Spinal cord (tissue), 10 donors: ENCODE results near the gene EEF1AKMT2. TPM values are rescaled to one million over a fixed set of nuclear protein-coding genes. Genes with fewer than 3 reads are reported as not detected.
"Not testable (repeated sequence)": the region's sequence is repeated elsewhere in the genome, so short reads cannot be mapped to it uniquely, and the experiment has no call there.

Experiments used
- DNase-seq, 6 donors: peaks; one replicate each; pipeline versions ENCODE4 v3.0.0 to v3.0.0-alpha.2; 2013 to 2015; ENCODE audit warnings: low spot score in 6 of 6, low read depth in 4 of 6
- H3K27ac ChIP-seq: one replicate; pipeline ENCODE4 v1.5.1; 2013; ENCODE audit warnings: low read depth, low read length, control low read depth
- H3K27me3 ChIP-seq: one replicate; pipeline ENCODE4 v1.6.1; 2013; ENCODE audit warnings: low read length; ENCODE audit not compliant: control insufficient read depth, insufficient read depth
- H3K36me3 ChIP-seq: one replicate; pipeline ENCODE4 v1.6.1; 2013; ENCODE audit warnings: low read length; ENCODE audit not compliant: control insufficient read depth, insufficient read depth
- H3K4me1 ChIP-seq: one replicate; pipeline ENCODE4 v1.6.1; 2013; ENCODE audit warnings: low read length; ENCODE audit not compliant: control insufficient read depth, insufficient read depth
- H3K4me3 ChIP-seq: one replicate; pipeline ENCODE4 v1.5.1; 2013; ENCODE audit warnings: low read depth, low read length, control low read depth
- H3K9me3 ChIP-seq: one replicate; pipeline ENCODE4 v1.6.1; 2013; ENCODE audit warnings: low read length; ENCODE audit not compliant: control insufficient read depth, insufficient read depth
- WGBS: methylation state at CpG from one replicate; pipeline ENCODE4 v1.1.5; 2013; ENCODE audit warnings: missing lambda C conversion rate; ENCODE audit not compliant: insufficient coverage; 5-methylcytosine and 5-hydroxymethylcytosine counted together
- polyA plus RNA-seq, 2 donors: library from polyadenylated mRNA; unstranded; fragments of 120-200 nt; gene quantifications; one replicate each; pipeline ENCODE4 v1.2.1, GENCODE V29; 2013; ENCODE audit not compliant: insufficient read length in 2 of 2
- total RNA-seq, 2 donors: library from RNA; depleted of rRNA in 1 of 2; stranded (reverse); fragments of 120-200 nt in 1 of 2; fragments of >200 nt in 1 of 2; gene quantifications; one replicate each; pipeline versions ENCODE4 v1.2.3 to v1.2.4, GENCODE V29; 2013 to 2014
- donor health status: healthy.

EEF1AKMT2 gene
- total and polyA plus RNA-seq, 4 donors, result 35.6 to 44.1 (median 41.3) TPM

- Histone ChIP-seq H3K9me3 (no peaks in the 10 kb centered on the region), H3K27me3 (no peaks in the 10 kb centered on the region), H3K4me3 (no peak overlapping the region), H3K36me3 (peaks cover 4% of the 10 kb centered on the region), H3K4me1 (peaks cover 9% of the 10 kb centered on the region), H3K27ac (no peak overlapping the region)
- no peak for DNase-seq
- WGBS, result 60% methylated on average over 1 of the region's 2 CpGs
Measured at GRCh38 chr10:124746992-124747391, 44.7 kb downstream of the EEF1AKMT2 start.

GRCh38 chr10:124746447-124746846 is 45.2 kb downstream of the EEF1AKMT2 start:
- WGBS, result 95% methylated on average over 6 of the region's 8 CpGs
- peaks cover 12% of the 10 kb centered on the region for H3K4me1 ChIP-seq
- H3K27ac ChIP-seq, H3K36me3 ChIP-seq, H3K27me3 ChIP-seq, H3K9me3 ChIP-seq, DNase-seq, H3K4me3 ChIP-seq: not testable (repeated sequence)

- DNase-seq, result peak in 2 of 6 donors; percentile 60 to 78
- Histone ChIP-seq H3K4me1 (peaks cover 19% of the 10 kb centered on the region), H3K27me3 (no peaks in the 10 kb centered on the region), H3K4me3 (no peak overlapping the region), H3K9me3 (no peaks in the 10 kb centered on the region), H3K27ac (no peak overlapping the region), H3K36me3 (peaks cover 2% of the 10 kb centered on the region)
- 0% methylated on average over 1 of the region's 3 CpGs for WGBS
Measured at GRCh38 chr10:124745673-124746072, 46.0 kb downstream of the EEF1AKMT2 start.

- WGBS, result no CpG with 5 or more reads among the region's 4 CpGs
- Histone ChIP-seq H3K27me3 (no peaks in the 10 kb centered on the region), H3K9me3 (no peaks in the 10 kb centered on the region), H3K36me3 (no peaks in the 10 kb centered on the region), H3K27ac (no peak overlapping the region), H3K4me3 (no peak overlapping the region), H3K4me1 (peaks cover 21% of the 10 kb centered on the region)
- DNase-seq, result no peak
Measured at GRCh38 chr10:124745252-124745651, 46.4 kb downstream of the EEF1AKMT2 start.

GRCh38 chr10:124744102-124745050 is 47.3 kb downstream of the EEF1AKMT2 start, which contains the start of gene FAM53B:
TSS of gene FAM53B (minus strand) at chr10:124744378. CDS start at chr10:124706713, 37,665 bp downstream.
- peaks cover 29% of the 10 kb centered on the region for H3K4me1 ChIP-seq
- H3K27ac ChIP-seq, result peak within 1 kb of the TSS; percentile 87
- peak in 3 of 6 donors; percentile 69 to 95 (median 93) for DNase-seq
- no peaks in the 10 kb centered on the region for H3K36me3 ChIP-seq
- no peaks in the 10 kb centered on the region for H3K27me3 ChIP-seq
- H3K4me3 ChIP-seq, result peak within 1 kb of the TSS; percentile 67
- no peaks in the 10 kb centered on the region for H3K9me3 ChIP-seq
- WGBS, result under 1% methylated on average over 92 of the region's 100 CpGs

GRCh38 chr10:124743191-124744101 is 48.2 kb downstream of the EEF1AKMT2 start:
- H3K27me3 ChIP-seq, result no peaks in the 10 kb centered on the region
- H3K4me1 ChIP-seq, result peaks cover 37% of the 10 kb centered on the region
- H3K9me3 ChIP-seq, result no peaks in the 10 kb centered on the region
- H3K27ac ChIP-seq, result peak overlapping the region; percentile 87
- WGBS, result under 1% methylated on average over 101 of the region's 101 CpGs
- H3K36me3 ChIP-seq, result no peaks in the 10 kb centered on the region
- H3K4me3 ChIP-seq, result peak overlapping the region; percentile 67
- peak in 2 of 6 donors; percentile 47 to 65 for DNase-seq

GRCh38 chr10:124742413-124743190 is 49.1 kb downstream of the EEF1AKMT2 start:
- under 1% methylated on average over 31 of the region's 42 CpGs for WGBS

GRCh38 chr10:124741922-124742412 is 49.7 kb downstream of the EEF1AKMT2 start:
- H3K9me3 ChIP-seq, result no peaks in the 10 kb centered on the region
- peak overlapping the region; percentile 87 for H3K27ac ChIP-seq
- H3K4me1 ChIP-seq, result peaks cover 51% of the 10 kb centered on the region
- no peaks in the 10 kb centered on the region for H3K27me3 ChIP-seq
- whole genome bisulfite sequencing, result 33% methylated on average over 4 of the region's 9 CpGs
- H3K4me3 ChIP-seq, result peak overlapping the region; percentile 67
- no peak for DNase-seq
- H3K36me3 ChIP-seq, result no peaks in the 10 kb centered on the region

More at GRCh38 chr10:124742413-124743190, 49.1 kb downstream of the EEF1AKMT2 start:
- H3K9me3 ChIP-seq, result no peaks in the 10 kb centered on the region
- no peaks in the 10 kb centered on the region for H3K36me3 ChIP-seq
- DNase-seq, result peak in 2 of 6 donors; percentile 86 to 90
- H3K27me3 ChIP-seq, result no peaks in the 10 kb centered on the region
- peaks cover 45% of the 10 kb centered on the region for H3K4me1 ChIP-seq
- H3K27ac ChIP-seq, result peak overlapping the region; percentile 87
- peak overlapping the region; percentile 67 for H3K4me3 ChIP-seq
